Measurements from ENCODE around the gene CTTNBP2. TPM values are rescaled to one million over a fixed set of nuclear protein-coding genes. Genes with fewer than 3 reads are reported as not detected.

CTTNBP2 gene
- total RNA-seq, 1 experiment from 2014 or later = 4.8 TPM

DNA sequence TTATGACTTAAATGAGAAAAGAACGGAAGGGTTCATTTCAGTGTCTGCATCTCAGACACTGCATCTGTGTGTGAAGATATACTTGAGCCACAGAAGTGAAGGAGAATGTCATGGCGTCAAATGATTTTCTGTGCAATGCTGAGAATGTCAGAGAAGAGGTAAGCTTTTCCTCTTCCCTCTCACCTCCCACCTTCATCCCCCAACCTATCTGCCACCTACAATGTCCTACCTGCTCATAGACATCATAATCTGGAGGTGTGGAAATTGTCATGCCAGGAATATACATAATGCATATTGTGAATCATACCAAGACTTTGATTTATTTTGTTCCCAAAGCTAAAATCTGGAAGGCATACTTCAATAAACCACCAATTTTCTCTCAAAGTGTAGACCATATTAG, 53.7 kb downstream of the CTTNBP2 start:
- DNase-seq (ENCODE audit: low spot score) = no peak

- DNase-seq (ENCODE audit: low spot score) = no peak
Measured at GRCh38 chr7:117818232-117818631, 55.0 kb downstream of the CTTNBP2 start.

- DNase-seq (ENCODE audit: low spot score) = no peak
Measured at GRCh38 chr7:117816727-117817126, 56.5 kb downstream of the CTTNBP2 start.

GRCh38 chr7:117811696-117812095, 61.5 kb downstream of the CTTNBP2 start:
- DNase-seq (ENCODE audit: low spot score) = no peak

DNA sequence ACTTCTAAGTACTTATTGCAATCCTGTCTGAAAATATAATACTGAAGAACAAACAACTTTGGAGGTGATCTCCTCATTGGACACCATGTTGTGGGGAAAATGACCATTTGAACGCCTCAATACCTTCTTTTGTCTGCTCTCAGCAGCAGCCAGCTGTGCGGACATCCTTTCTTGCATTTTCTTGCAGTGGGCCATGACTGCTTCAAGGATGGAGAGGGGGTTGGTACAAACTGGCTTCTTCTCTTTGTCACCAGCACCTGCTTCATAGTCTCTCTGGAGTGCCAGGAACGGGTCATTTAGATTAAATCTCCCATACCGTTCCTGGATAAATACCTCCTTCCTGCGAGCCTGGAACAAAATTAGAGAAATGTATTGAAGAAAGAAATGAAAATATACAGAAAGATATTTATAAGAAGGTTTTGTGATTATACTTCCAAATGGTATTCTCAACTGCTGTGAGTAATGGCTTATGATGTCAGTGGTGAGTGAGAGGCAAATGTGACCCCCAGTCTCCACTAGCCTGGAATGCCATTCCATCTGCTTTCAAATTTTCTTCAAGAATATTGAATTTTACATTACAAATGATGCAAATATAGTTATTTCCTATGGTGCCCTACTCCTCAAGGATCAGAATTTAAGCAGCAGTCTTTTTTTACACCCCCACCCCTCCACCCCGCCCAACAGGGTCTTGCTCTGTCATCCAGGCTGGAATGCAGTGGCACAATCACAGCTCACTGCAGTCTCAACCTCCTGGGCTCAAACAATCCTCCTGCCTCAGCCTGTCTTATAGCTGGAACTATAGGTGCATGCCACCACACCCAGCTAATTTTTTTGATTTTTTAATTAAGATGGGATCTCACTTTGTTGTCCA, 62.4 kb downstream of the CTTNBP2 start:
- no peak for DNase-seq (ENCODE audit: low spot score)

DNA sequence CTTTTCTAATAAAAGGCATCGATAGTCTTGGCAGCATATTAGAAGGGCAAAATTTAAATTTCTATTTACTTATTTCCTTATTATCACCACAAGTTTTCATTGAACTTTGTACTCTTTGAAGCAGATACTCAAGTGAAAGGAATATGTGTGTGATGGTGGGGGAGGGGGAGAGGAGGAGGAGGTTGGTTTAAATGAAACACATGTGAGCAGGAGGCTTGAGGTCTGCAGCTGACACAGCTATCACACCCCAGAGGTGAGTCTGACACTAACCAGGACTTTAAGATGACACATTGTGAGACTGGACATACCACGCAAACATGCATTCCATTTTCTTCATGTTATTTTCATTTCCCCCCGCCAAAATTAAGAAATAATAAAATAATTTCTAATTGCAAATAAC, 63.3 kb downstream of the CTTNBP2 start:
- no peak for DNase-seq (ENCODE audit: low spot score)

GRCh38 chr7:117808910-117809705, 64.1 kb downstream of the CTTNBP2 start:
- DNase-seq (ENCODE audit: low spot score) = peak; percentile 34

- DNase-seq (ENCODE audit: low spot score) = peak; percentile 33
Measured at GRCh38 chr7:117808341-117808757, 64.9 kb downstream of the CTTNBP2 start.

GRCh38 chr7:117807676-117808075, 65.6 kb downstream of the CTTNBP2 start:
- DNase-seq (ENCODE audit: low spot score) = no peak

DNA sequence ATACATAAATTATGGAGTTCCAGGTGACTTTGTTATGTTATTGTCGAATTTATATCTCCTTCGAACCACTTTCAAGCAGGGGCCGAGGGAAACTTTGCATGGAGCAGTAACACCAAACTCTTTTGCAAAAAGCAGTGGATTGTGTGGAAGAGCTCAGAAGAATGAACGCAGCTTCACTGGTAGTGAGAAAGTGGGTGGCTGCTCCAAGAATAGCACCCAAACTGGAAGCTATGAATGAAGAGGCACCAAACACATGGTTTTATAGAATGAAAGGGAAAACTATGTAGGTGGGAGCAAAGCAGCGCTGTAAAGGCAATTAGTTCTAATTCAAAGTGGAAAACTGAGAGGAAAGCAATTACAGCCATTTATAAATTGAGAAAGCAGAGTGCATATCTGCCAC, 67.2 kb downstream of the CTTNBP2 start:
- no peak for DNase-seq (ENCODE audit: low spot score)

- no peak for DNase-seq (ENCODE audit: low spot score)
Measured at GRCh38 chr7:117805241-117805640, 68.0 kb downstream of the CTTNBP2 start.

GRCh38 chr7:117803476-117803875, 69.8 kb downstream of the CTTNBP2 start:
- DNase-seq (ENCODE audit: low spot score) = no peak

DNA sequence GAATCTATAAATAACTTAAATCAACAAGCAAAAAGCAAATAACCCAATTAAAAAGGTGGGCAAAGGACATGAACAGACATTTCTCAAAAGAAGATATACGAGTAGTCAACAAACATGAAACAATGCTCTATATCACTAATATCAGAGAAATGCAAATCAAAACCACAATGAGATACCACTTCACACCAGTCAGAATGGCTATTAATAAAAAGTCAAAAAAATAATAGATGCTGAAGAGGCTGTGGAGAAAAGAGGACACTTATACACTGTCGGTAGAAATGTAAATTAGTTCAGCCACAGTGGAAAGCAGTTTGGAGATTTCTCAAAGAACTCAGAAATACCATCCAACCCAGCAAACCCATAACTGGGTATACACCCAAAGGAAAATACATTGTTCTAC, 70.6 kb downstream of the CTTNBP2 start:
- no peak for DNase-seq (ENCODE audit: low spot score)

- no peak for DNase-seq (ENCODE audit: low spot score)
Measured at GRCh38 chr7:117800841-117801240, 72.4 kb downstream of the CTTNBP2 start.

DNA sequence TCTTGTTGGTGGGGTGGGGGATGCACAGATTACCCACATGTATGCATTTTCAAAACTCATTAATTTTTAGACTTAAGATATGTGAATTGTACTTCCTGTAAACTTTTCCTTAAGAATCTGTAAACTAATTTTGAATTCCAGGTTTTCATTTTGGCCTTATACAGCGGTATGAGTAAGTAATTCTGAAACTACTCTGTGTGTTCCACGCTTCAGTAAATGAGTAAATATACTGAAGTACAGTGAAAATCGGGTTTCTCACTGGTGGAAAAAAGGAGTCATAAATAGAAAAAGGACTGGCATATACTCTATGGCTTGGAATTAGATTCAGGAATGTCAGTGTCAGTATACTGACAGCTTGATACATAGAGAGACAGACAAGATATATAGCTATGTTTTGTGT, 72.8 kb downstream of the CTTNBP2 start:
- no peak for DNase-seq (ENCODE audit: low spot score)

GRCh38 chr7:117796889-117797288, 76.4 kb downstream of the CTTNBP2 start:
- no peak for DNase-seq (ENCODE audit: low spot score)

GRCh38 chr7:117793976-117794375, 79.3 kb downstream of the CTTNBP2 start:
- DNase-seq (ENCODE audit: low spot score) = no peak

GRCh38 chr7:117793521-117793920, 79.7 kb downstream of the CTTNBP2 start:
- DNase-seq (ENCODE audit: low spot score) = no peak

- DNase-seq (ENCODE audit: low spot score) = no peak
Measured at GRCh38 chr7:117791877-117792780, 81.1 kb downstream of the CTTNBP2 start.

DNA sequence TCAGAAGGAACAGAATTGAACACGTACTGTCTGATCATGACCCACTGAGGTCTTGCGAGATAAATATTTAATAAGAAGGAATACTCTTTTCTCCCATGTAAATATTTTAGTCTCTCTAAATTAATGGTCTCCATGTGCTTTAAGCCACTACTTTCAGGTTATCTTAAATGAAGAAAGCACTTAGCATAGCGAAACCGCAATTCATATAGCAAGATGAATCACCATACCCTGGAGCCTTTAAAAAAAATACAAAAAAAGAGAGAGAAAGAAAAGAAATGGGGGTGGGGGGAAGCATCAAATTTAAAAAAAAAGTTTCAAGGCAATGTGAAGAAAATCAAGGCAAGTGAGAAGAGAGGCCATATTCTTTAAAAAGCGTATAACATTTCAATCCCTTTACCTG, 82.5 kb downstream of the CTTNBP2 start:
- DNase-seq (ENCODE audit: low spot score) = no peak

DNA sequence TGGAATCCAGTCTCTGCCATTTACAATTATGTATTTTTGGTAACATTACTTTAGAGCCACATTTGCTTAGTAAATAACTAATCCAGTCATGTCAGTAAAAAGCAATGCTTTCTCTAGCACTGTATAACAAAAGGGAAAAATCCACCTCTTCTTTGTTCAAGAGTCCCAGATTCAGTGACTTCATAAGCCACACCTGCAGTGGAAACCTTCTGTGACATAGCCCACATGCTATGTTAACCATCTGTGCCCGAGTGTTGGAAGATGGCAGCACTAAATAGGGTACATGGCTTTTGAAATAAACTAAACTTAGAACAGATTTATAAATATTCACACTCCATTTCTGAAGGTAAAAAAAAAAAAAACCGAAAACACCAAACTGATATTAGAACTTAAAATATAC, 83.0 kb downstream of the CTTNBP2 start:
- no peak for DNase-seq (ENCODE audit: low spot score)

DNA sequence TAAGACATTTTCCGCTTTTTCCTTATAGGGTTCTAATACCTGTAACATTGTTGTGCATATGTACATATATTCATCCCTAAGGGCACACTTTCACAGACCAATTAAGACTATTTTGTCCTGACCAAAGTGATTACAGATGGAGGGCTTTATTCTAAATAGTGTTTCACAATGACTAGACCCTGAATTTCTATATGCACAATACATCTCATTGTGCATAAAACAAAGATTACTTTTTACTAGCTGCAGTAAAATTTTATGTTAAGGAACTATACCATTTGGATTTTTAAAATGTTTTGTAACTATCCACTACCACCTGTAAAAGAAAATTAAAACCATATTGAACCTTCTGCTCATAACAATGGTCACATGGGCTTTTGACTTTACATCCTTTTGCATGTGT, 87.8 kb downstream of the CTTNBP2 start:
- no peak for DNase-seq (ENCODE audit: low spot score)

All from H4 (cell line).